Subcutaneous abdominal adipose tissue (tissue), 5 donors: ENCODE measurements around the gene CYP4F3.

Source experiments
- H3K27ac ChIP-seq: one replicate; pipeline ENCODE4 v1.7.0; 2013; ENCODE audit warnings: low read depth, mild to moderate bottlenecking, inconsistent platforms, low read length, moderate library complexity
- H3K27me3 ChIP-seq, 5 donors: one replicate each; pipeline ENCODE4 v1.7.0; 2013; ENCODE audit warnings: low read length in 5 of 5, inconsistent platforms in 1 of 5; ENCODE audit not compliant: control insufficient read depth in 5 of 5, insufficient read depth in 4 of 5
- H3K36me3 ChIP-seq, 5 donors: one replicate each; pipeline ENCODE4 v1.7.0; 2013; ENCODE audit warnings: low read length in 5 of 5; ENCODE audit not compliant: control insufficient read depth in 5 of 5, insufficient read depth in 5 of 5
- H3K4me1 ChIP-seq, 5 donors: one replicate each; pipeline ENCODE4 v1.7.0; 2013; ENCODE audit warnings: low read length in 5 of 5, mild to moderate bottlenecking in 3 of 5, moderate library complexity in 1 of 5; ENCODE audit not compliant: control insufficient read depth in 5 of 5, insufficient read depth in 5 of 5
- H3K4me3 ChIP-seq, 5 donors: one replicate each; pipeline ENCODE4 v1.7.0; 2013; ENCODE audit warnings: low read length in 5 of 5, low read depth in 1 of 5
- H3K9ac ChIP-seq, 5 donors: one replicate each; pipeline ENCODE4 v1.7.0; 2013; ENCODE audit warnings: low read length in 5 of 5, mild to moderate bottlenecking in 4 of 5, moderate library complexity in 3 of 5
- H3K9me3 ChIP-seq, 5 donors: one replicate each; pipeline ENCODE4 v1.7.0; 2013; ENCODE audit warnings: low read length in 5 of 5; ENCODE audit not compliant: control insufficient read depth in 5 of 5
- donor health status: healthy.
- donor health status: healthy.
- donor health status: healthy.
- donor health status: healthy.
- donor health status: healthy.

Gene CYP4F3

GRCh38 chr19:15629003-15629880, 11.5 kb upstream of the CYP4F3 start:
- Histone ChIP-seq H3K27me3 (peaks cover 0 to 12% (median 6%) of the 10 kb centered on the region in 5 donors), H3K9me3 (no peaks in the 10 kb centered on the region), H3K36me3 (no peaks in the 10 kb centered on the region), H3K4me1 (peaks cover 0 to 3% (median 2%) of the 10 kb centered on the region in 5 donors), H3K4me3 (no peak overlapping the region), H3K27ac (no peak overlapping the region), H3K9ac (no peak overlapping the region)

GRCh38 chr19:15631817-15632216, 8.9 kb upstream of the CYP4F3 start:
- H3K9ac ChIP-seq: no peak overlapping the region
- no peaks in the 10 kb centered on the region for H3K9me3 ChIP-seq
- no peak overlapping the region for H3K27ac ChIP-seq
- H3K27me3 ChIP-seq: peaks cover 5 to 14% (median 8%) of the 10 kb centered on the region in 5 donors
- H3K36me3 ChIP-seq: no peaks in the 10 kb centered on the region
- H3K4me3 ChIP-seq: no peak overlapping the region
- H3K4me1 ChIP-seq: peaks cover 0 to 3% (median 2%) of the 10 kb centered on the region in 5 donors

GRCh38 chr19:15633082-15633835, 7.4 kb upstream of the CYP4F3 start:
- H3K27me3 ChIP-seq: peaks cover 2 to 13% (median 8%) of the 10 kb centered on the region in 5 donors
- peaks cover 0 to 3% (median 2%) of the 10 kb centered on the region in 5 donors for H3K4me1 ChIP-seq
- H3K4me3 ChIP-seq: no peak overlapping the region
- H3K27ac ChIP-seq: no peak overlapping the region
- no peak overlapping the region for H3K9ac ChIP-seq
- H3K36me3 ChIP-seq: no peaks in the 10 kb centered on the region
- no peaks in the 10 kb centered on the region for H3K9me3 ChIP-seq

- Histone ChIP-seq H3K9ac (no peak overlapping the region), H3K36me3 (no peaks in the 10 kb centered on the region), H3K9me3 (no peaks in the 10 kb centered on the region), H3K4me1 (peaks cover 0 to 1% (median under 1%) of the 10 kb centered on the region in 5 donors), H3K27ac (no peak overlapping the region), H3K27me3 (peaks cover 0 to 8% (median 6%) of the 10 kb centered on the region in 5 donors), H3K4me3 (no peak overlapping the region)
Measured at GRCh38 chr19:15634105-15634504, 6.6 kb upstream of the CYP4F3 start.

- H3K36me3 ChIP-seq: no peaks in the 10 kb centered on the region
- H3K4me3 ChIP-seq: no peak overlapping the region
- H3K27me3 ChIP-seq: peaks cover 0 to 15% (median 6%) of the 10 kb centered on the region in 5 donors
- H3K4me1 ChIP-seq: no peaks in the 10 kb centered on the region
- no peak overlapping the region for H3K9ac ChIP-seq
- no peaks in the 10 kb centered on the region for H3K9me3 ChIP-seq
- no peak overlapping the region for H3K27ac ChIP-seq
Measured at GRCh38 chr19:15635016-15635805, 5.5 kb upstream of the CYP4F3 start.

- Histone ChIP-seq H3K9me3 (no peaks in the 10 kb centered on the region), H3K36me3 (no peaks in the 10 kb centered on the region), H3K9ac (no peak overlapping the region), H3K4me3 (no peak overlapping the region), H3K27ac (no peak overlapping the region), H3K27me3 (peaks cover 0 to 11% (median 6%) of the 10 kb centered on the region in 5 donors), H3K4me1 (no peaks in the 10 kb centered on the region)
Measured at GRCh38 chr19:15636026-15636425, 4.7 kb upstream of the CYP4F3 start.

- Histone ChIP-seq H3K36me3 (no peaks in the 10 kb centered on the region), H3K4me1 (no peaks in the 10 kb centered on the region), H3K4me3 (no peak overlapping the region), H3K9me3 (no peaks in the 10 kb centered on the region), H3K27me3 (peaks cover 0 to 11% (median 6%) of the 10 kb centered on the region in 5 donors), H3K27ac (no peak overlapping the region), H3K9ac (no peak overlapping the region)
Measured at GRCh38 chr19:15639596-15639995, 1.1 kb upstream of the CYP4F3 start.

- Histone ChIP-seq H3K9me3 (peaks cover 0 to 3% (median 0%) of the 10 kb centered on the region in 5 donors), H3K4me1 (no peaks in the 10 kb centered on the region), H3K36me3 (no peaks in the 10 kb centered on the region), H3K27ac (no peak overlapping the region), H3K27me3 (peaks cover 0 to 7% (median 4%) of the 10 kb centered on the region in 5 donors), H3K9ac (no peak overlapping the region), H3K4me3 (no peak overlapping the region)
Measured at GRCh38 chr19:15640904-15641597, 354 bp downstream of the CYP4F3 start.

- no peaks in the 10 kb centered on the region for H3K4me1 ChIP-seq
- H3K9me3 ChIP-seq: peaks cover 0 to 3% (median 0%) of the 10 kb centered on the region in 5 donors
- H3K4me3 ChIP-seq: no peak overlapping the region
- H3K27me3 ChIP-seq: peaks cover 0 to 7% (median 4%) of the 10 kb centered on the region in 5 donors
- no peak overlapping the region for H3K27ac ChIP-seq
- H3K36me3 ChIP-seq: no peaks in the 10 kb centered on the region
- H3K9ac ChIP-seq: no peak overlapping the region
Measured at GRCh38 chr19:15641901-15642491, 1.3 kb downstream of the CYP4F3 start.
